GM10266 (cell line): ENCODE results near the gene SFMBT2.

Experiments
- DNase-seq: peaks from one replicate; pipeline ENCODE4 v3.0.0; 2012; ENCODE audit errors: extremely low spot score
- TF ChIP-seq, protein P1 (sequence below): IDR thresholded peaks from 2 replicates; pipeline ENCODE4 v1.5.1; 2012; ENCODE audit warnings: mild to moderate bottlenecking, low read depth; ENCODE audit not compliant: control insufficient read depth, insufficient read depth; ENCODE audit errors: missing control alignments

The SFMBT2 gene

DNA sequence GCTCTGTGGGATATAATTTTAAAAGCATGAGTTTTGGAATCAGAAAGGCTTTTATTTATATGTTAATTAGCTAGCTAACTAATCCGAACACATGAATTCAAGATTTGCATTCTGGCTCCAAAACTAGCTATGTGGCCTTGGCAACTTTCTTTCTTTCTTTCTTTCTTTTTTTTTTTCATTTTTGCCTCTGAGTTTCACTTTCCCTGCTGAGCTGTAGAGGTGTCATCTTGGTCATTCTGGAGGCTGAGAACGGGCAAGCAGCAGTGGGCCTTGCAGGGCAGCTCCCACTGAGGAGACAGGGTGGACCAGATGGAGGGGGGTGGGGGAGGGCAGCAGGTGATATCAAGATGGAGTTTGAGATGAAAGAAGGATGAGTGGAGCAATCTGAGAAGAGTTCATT lies 24.8 kb upstream of the SFMBT2 start:
- TF ChIP-seq, protein P1, sequence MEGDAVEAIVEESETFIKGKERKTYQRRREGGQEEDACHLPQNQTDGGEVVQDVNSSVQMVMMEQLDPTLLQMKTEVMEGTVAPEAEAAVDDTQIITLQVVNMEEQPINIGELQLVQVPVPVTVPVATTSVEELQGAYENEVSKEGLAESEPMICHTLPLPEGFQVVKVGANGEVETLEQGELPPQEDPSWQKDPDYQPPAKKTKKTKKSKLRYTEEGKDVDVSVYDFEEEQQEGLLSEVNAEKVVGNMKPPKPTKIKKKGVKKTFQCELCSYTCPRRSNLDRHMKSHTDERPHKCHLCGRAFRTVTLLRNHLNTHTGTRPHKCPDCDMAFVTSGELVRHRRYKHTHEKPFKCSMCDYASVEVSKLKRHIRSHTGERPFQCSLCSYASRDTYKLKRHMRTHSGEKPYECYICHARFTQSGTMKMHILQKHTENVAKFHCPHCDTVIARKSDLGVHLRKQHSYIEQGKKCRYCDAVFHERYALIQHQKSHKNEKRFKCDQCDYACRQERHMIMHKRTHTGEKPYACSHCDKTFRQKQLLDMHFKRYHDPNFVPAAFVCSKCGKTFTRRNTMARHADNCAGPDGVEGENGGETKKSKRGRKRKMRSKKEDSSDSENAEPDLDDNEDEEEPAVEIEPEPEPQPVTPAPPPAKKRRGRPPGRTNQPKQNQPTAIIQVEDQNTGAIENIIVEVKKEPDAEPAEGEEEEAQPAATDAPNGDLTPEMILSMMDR: no peak
- no peak for DNase-seq

DNA sequence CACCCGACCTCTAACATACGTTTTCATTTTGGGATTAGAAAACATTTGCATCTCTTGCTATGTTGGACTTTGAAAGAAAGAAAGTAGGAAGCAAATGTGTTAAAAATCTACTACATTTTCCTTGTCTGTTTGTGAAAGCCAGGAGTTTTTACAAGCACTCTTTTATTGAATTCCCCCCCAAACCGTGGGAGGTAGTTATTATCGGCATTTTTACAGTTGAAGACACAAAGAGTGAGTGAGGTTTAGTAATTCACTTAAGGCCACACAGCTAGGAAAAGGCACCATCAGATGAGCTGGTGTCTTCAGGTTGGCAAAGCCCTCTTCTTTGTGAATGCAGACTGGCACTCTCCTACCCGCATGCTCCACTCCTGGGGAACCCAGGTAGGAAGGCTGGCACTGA lies 23.5 kb upstream of the SFMBT2 start:
- DNase-seq: no peak
- TF ChIP-seq, protein P1: no peak

DNA sequence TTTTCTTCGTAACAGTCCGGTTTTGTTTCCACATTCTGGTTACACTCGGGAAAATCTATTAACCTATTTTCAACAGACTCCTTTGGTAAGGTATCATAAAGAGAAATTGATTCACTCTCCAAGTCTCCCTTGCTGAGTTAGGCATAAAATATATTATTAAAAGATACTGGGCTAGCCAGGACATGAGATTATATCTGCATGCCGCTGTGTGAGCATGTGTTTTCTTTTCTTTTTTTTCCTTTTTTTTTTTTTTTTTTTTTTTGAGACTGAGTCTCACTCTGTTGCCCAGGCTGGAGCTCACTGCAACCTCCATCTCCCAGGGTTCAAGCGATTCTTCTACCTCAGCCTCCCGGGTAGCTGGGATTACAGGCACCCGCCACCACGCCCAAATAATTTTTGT lies 23.0 kb upstream of the SFMBT2 start:
- TF ChIP-seq, protein P1: no peak
- no peak for DNase-seq

DNA sequence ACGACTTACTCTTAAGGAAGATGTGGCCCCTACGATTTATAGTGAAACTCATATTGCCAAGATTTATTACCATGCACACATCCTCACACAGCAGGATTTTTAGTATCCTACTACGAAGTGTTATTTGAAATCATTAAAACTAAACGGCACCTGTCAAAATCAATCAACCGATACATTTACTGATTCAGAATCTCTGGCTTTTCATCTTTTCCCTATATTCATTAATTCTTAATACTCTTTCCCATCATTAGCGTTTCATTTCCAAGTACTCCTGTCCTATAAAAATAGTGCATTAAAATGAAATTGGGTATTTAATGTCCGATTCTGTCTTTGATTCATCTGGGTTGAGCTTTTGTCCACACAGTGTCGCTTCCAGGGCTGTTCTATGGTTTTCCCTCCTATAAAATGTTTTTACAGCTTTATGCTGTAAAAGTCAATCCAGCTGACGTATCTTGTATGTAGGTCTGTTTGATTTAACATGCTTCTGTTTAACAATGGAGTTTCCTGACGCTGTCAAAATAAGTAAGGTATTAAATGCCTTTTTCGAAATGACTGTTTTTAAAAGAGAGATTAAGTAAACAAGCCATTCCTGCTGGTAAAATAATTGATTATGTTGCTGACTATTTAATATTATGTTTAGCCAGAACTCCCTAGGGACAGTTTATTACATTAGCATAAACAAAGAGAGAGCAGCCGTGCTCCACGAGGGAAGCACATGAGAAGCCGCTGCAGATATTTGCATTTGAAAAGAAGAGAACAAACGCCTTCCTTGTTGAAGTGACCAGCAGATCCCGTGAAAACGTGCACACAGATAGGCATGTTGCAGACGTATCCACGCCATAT lies 22.3 kb upstream of the SFMBT2 start:
- DNase-seq: no peak
- TF ChIP-seq, protein P1: no peak

DNA sequence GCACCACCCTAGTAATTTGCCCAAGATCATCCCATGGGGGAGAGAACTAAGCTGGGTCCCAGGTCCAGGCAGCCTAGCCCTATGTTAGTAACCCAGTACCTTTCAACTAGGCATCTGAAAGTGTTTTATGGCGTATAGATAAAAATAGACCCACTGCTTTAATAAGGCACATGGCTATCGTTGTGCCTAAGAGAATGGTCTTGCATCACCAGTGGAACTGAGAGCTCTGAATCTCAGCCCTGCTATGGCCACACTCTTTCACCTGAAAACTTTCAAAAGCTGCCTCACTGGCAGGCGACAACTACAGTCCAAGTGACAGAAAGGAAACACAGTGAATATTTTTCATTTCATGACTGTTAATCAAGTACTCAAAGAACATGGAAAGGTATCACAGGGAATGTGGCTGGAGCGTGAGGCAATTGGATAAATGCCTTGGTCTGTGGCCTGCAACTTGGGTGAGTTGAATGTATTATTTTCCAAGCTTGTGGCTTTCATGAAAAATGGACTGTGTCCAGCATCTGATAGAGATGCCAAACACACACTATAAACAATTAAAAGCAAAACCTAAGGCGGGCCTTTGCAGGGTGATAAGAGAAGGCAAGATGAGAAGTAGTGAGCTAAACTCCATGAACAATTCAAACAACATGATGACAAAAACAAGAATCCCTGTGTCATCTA lies 18.0 kb upstream of the SFMBT2 start:
- TF ChIP-seq, protein P1: no peak
- no peak for DNase-seq

DNA sequence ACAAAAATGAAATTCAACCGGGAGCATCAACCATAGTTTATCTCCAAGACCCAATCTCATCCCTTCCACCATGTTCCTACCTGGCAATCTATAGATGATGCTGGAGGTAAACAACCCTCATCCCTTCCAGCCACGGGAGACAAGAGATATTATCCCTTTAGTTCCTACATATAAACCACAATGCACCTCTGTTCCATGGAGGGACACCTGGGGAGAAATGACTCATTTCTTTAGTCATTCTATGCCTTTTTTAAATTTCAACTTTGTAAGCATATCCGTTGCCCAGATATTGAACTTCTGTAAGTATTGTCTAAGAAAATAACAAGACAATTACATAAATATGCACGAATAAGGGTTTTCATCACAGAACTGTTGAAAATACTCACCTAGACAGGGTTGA lies 15.5 kb upstream of the SFMBT2 start:
- no peak for DNase-seq
- TF ChIP-seq, protein P1: no peak

DNA sequence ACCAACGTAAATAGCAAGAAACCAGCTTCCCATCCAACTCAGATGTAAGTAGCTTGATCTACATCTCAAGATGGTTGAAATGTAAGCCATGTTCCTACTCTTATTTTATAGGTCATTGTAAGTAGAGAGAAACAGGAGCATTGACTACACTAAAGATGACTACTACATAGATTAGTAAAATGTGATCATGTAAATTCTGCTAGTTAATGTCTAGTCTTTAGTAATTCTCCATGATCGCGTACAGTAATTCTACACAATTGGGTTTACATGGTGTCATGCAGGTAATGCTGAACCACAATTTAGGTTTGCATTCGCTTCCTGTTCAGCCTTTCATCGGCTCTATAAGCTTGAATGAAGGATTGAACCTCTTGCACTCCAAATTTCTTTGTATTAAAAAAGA lies 14.9 kb upstream of the SFMBT2 start:
- no peak for DNase-seq
- TF ChIP-seq, protein P1: no peak
